Endothelial cell (in vitro differentiated cells): ENCODE results near the gene LAMTOR5. TPM values are rescaled to one million over a fixed set of nuclear protein-coding genes. Genes with fewer than 3 reads are reported as not detected.

Experiments
- DNase-seq: peaks from one replicate; pipeline ENCODE4 v3.0.0; 2021; ENCODE audit warnings: low spot score
- H3K27ac Mint-ChIP-seq: one replicate; pipeline ENCODE4 v1.8.0; 2021; ENCODE audit warnings: mixed read lengths, inconsistent platforms; ENCODE audit not compliant: unreplicated experiment
- H3K27me3 Mint-ChIP-seq: one replicate; pipeline ENCODE4 v1.8.0; 2021; ENCODE audit warnings: mild to moderate bottlenecking, moderate library complexity, mixed read lengths, inconsistent platforms; ENCODE audit not compliant: unreplicated experiment
- H3K36me3 Mint-ChIP-seq: one replicate; pipeline ENCODE4 v1.8.0; 2021; ENCODE audit warnings: mild to moderate bottlenecking, low read depth, mixed read lengths, inconsistent platforms; ENCODE audit not compliant: unreplicated experiment
- H3K4me1 Mint-ChIP-seq: one replicate; pipeline ENCODE4 v1.8.0; 2021; ENCODE audit warnings: mild to moderate bottlenecking, mixed read lengths, inconsistent platforms; ENCODE audit not compliant: unreplicated experiment
- H3K4me3 Mint-ChIP-seq: one replicate; pipeline ENCODE4 v1.8.0; 2021; ENCODE audit warnings: mild to moderate bottlenecking, mixed read lengths, inconsistent platforms; ENCODE audit not compliant: unreplicated experiment
- H3K9me3 Mint-ChIP-seq: one replicate; pipeline ENCODE4 v1.8.0; 2021; ENCODE audit warnings: mixed read lengths, inconsistent platforms; ENCODE audit not compliant: unreplicated experiment
- CTCF ChIP-seq: fragments of 200-600 bp; sonication (generic); IDR thresholded peaks from one replicate; pipeline ENCODE4 v1.5.0; 2021; ENCODE audit warnings: antibody characterized with exemption; ENCODE audit not compliant: unreplicated experiment
- total RNA-seq: library from RNA; stranded (reverse); fragmentation: NEBNext Ultra II Directional; extraction: Animal tissue kit (Norgen Biotek cat#: 25700); gene quantifications from one replicate; pipeline ENCODE4 v1.2.1, GENCODE V29; 2021; ENCODE audit not compliant: unreplicated experiment

The LAMTOR5 gene
- total RNA-seq, 1 donor from 2014 or later = 135 TPM

GRCh38 chr1:110370827-110371226 is 36.7 kb downstream of the LAMTOR5 start:
- no peak overlapping the region for H3K27ac Mint-ChIP-seq
- no peaks in the 10 kb centered on the region for H3K4me1 Mint-ChIP-seq
- no peak overlapping the region for H3K4me3 Mint-ChIP-seq
- H3K9me3 Mint-ChIP-seq = no peaks in the 10 kb centered on the region
- TF ChIP-seq CTCF = no peak
- no peaks in the 10 kb centered on the region for H3K27me3 Mint-ChIP-seq
- no peaks in the 10 kb centered on the region for H3K36me3 Mint-ChIP-seq
- no peak for DNase-seq

- Mint-ChIP-seq H3K36me3 (no peaks in the 10 kb centered on the region), H3K27me3 (no peaks in the 10 kb centered on the region), H3K4me3 (no peak overlapping the region), H3K4me1 (no peaks in the 10 kb centered on the region), H3K27ac (no peak overlapping the region), H3K9me3 (no peaks in the 10 kb centered on the region)
- TF ChIP-seq CTCF = no peak
- no peak for DNase-seq
Observed at GRCh38 chr1:110364221-110364620, 43.3 kb downstream of the LAMTOR5 start.

GRCh38 chr1:110361856-110362255 is 45.6 kb downstream of the LAMTOR5 start:
- H3K27me3 Mint-ChIP-seq = no peaks in the 10 kb centered on the region
- H3K36me3 Mint-ChIP-seq = no peaks in the 10 kb centered on the region
- H3K27ac Mint-ChIP-seq = no peak overlapping the region
- no peak for DNase-seq
- H3K4me3 Mint-ChIP-seq = no peak overlapping the region
- TF ChIP-seq CTCF = no peak
- H3K9me3 Mint-ChIP-seq = no peaks in the 10 kb centered on the region
- H3K4me1 Mint-ChIP-seq = no peaks in the 10 kb centered on the region

GRCh38 chr1:110360431-110360830 is 47.1 kb downstream of the LAMTOR5 start:
- Mint-ChIP-seq H3K4me3 (no peak overlapping the region), H3K27me3 (no peaks in the 10 kb centered on the region), H3K36me3 (no peaks in the 10 kb centered on the region), H3K4me1 (no peaks in the 10 kb centered on the region), H3K9me3 (no peaks in the 10 kb centered on the region), H3K27ac (no peak overlapping the region)
- TF ChIP-seq CTCF = no peak
- DNase-seq = no peak

GRCh38 chr1:110356379-110356778 is 51.1 kb downstream of the LAMTOR5 start:
- no peaks in the 10 kb centered on the region for H3K4me1 Mint-ChIP-seq
- TF ChIP-seq CTCF = no peak
- H3K4me3 Mint-ChIP-seq = no peak overlapping the region
- no peak overlapping the region for H3K27ac Mint-ChIP-seq
- no peaks in the 10 kb centered on the region for H3K36me3 Mint-ChIP-seq
- no peaks in the 10 kb centered on the region for H3K9me3 Mint-ChIP-seq
- DNase-seq = no peak
- no peaks in the 10 kb centered on the region for H3K27me3 Mint-ChIP-seq
